HG02678 (cell line): ENCODE measurements around the gene LPP.

Source experiments
- ATAC-seq: cut with Tn5 transposase; IDR thresholded peaks from one replicate; pipeline ENCODE4 v1.9.1; 2021; ENCODE audit warnings: mild to moderate bottlenecking, moderate library complexity; ENCODE audit not compliant: unreplicated experiment

LPP gene

GRCh38 chr3:188533612-188534357 is 379.8 kb downstream of the LPP start:
- ATAC-seq = no peak

GRCh38 chr3:188534633-188535032 is 380.7 kb downstream of the LPP start:
- ATAC-seq = no peak

GRCh38 chr3:188537606-188538005 is 383.6 kb downstream of the LPP start:
- no peak for ATAC-seq

GRCh38 chr3:188539037-188539436 is 385.1 kb downstream of the LPP start:
- no peak for ATAC-seq

GRCh38 chr3:188539631-188540194 is 385.8 kb downstream of the LPP start:
- no peak for ATAC-seq

- ATAC-seq = no peak
Observed at GRCh38 chr3:188542196-188542595, 388.2 kb downstream of the LPP start.

- no peak for ATAC-seq
Observed at GRCh38 chr3:188544012-188544411, 390.1 kb downstream of the LPP start.

- no peak for ATAC-seq
Observed at GRCh38 chr3:188546835-188547670, 393.1 kb downstream of the LPP start.

- no peak for ATAC-seq
Observed at GRCh38 chr3:188553569-188553968, 399.6 kb downstream of the LPP start.

GRCh38 chr3:188554404-188554803 is 400.4 kb downstream of the LPP start:
- ATAC-seq = no peak

- no peak for ATAC-seq
Observed at GRCh38 chr3:188557235-188557634, 403.3 kb downstream of the LPP start.

GRCh38 chr3:188558343-188559071 is 404.6 kb downstream of the LPP start:
- no peak for ATAC-seq

- ATAC-seq = no peak
Observed at GRCh38 chr3:188559072-188559429, 405.1 kb downstream of the LPP start.

GRCh38 chr3:188559856-188560255 is 405.9 kb downstream of the LPP start:
- ATAC-seq = no peak

- ATAC-seq = no peak
Observed at GRCh38 chr3:188562144-188562543, 408.2 kb downstream of the LPP start.

GRCh38 chr3:188567478-188568195 is 413.7 kb downstream of the LPP start:
- ATAC-seq = no peak

- ATAC-seq = no peak
Observed at GRCh38 chr3:188568736-188569135, 414.8 kb downstream of the LPP start.

- no peak for ATAC-seq
Observed at GRCh38 chr3:188571531-188572095, 417.7 kb downstream of the LPP start.

- ATAC-seq = no peak
Observed at GRCh38 chr3:188573291-188573940, 419.5 kb downstream of the LPP start.

- no peak for ATAC-seq
Observed at GRCh38 chr3:188573956-188574355, 420.0 kb downstream of the LPP start.
